HepG2 (cell line): Measurements from ENCODE around the gene ARHGEF37. TPM values are rescaled to one million over a fixed set of nuclear protein-coding genes. Genes with fewer than 3 reads are reported as not detected.

ENCODE experiments used
- AGO1 ChIP-seq: fragments of 200-400 bp; formaldehyde crosslinking; IDR thresholded peaks from 2 replicates; pipeline ENCODE4 v1.6.1; 2017; ENCODE audit warnings: mild to moderate bottlenecking, low read depth, low read length, moderate library complexity; ENCODE audit not compliant: poor library complexity, severe bottlenecking
- EP300 ChIP-seq, 3 experiments: sonication (generic) in 1 of 3; formaldehyde crosslinking in 1 of 3; IDR thresholded peaks; 2 replicates each; pipeline versions ENCODE4 v1.5.1 to v1.6.1; 2011 to 2020; ENCODE audit warnings: low read depth in 2 of 3, low read length in 2 of 3, borderline replicate concordance in 1 of 3, improper control_type of control experiment in 1 of 3, mild to moderate bottlenecking in 1 of 3, missing genetic modification reagents in 1 of 3, moderate library complexity in 1 of 3
- HNRNPUL1 ChIP-seq: fragments of 200-400 bp; formaldehyde crosslinking; IDR thresholded peaks from 2 replicates; pipeline ENCODE4 v1.6.1; 2017; ENCODE audit warnings: low read depth, mild to moderate bottlenecking, low read length, moderate library complexity
- KMT2B ChIP-seq: IDR thresholded peaks from 2 replicates; pipeline ENCODE4 v1.6.1; 2016; ENCODE audit warnings: missing genetic modification reagents, missing compliant biosample characterization
- MXD4 ChIP-seq: IDR thresholded peaks from 2 replicates; pipeline ENCODE4 v1.6.1; 2016; ENCODE audit warnings: mild to moderate bottlenecking, missing biosample characterization, missing genetic modification reagents
- RFX1 ChIP-seq: fragments of 450-650 bp; IDR thresholded peaks from 2 replicates; pipeline ENCODE4 v1.6.1; 2017
- SP2 ChIP-seq: sonication (generic); formaldehyde crosslinking; IDR thresholded peaks from 2 replicates; pipeline ENCODE4 v1.5.1; 2020; ENCODE audit warnings: mild to moderate bottlenecking, missing genetic modification reagents
- TAF1 ChIP-seq: sonication (generic); formaldehyde crosslinking; IDR thresholded peaks from 2 replicates; pipeline ENCODE4 v1.4.0; 2020; ENCODE audit warnings: missing genetic modification reagents
- TCF7L2 ChIP-seq: IDR thresholded peaks from 2 replicates; pipeline ENCODE4 v1.6.1; 2011; ENCODE audit warnings: mild to moderate bottlenecking, low read depth, low read length, moderate library complexity
- ZBTB42 ChIP-seq: sonication (generic); formaldehyde crosslinking; IDR thresholded peaks from 2 replicates; pipeline ENCODE4 v1.5.0; 2020; ENCODE audit warnings: mild to moderate bottlenecking, missing genetic modification reagents
- ZKSCAN8 ChIP-seq: IDR thresholded peaks from 2 replicates; pipeline ENCODE4 v1.6.1; 2016; ENCODE audit warnings: borderline replicate concordance, missing genetic modification reagents, missing compliant biosample characterization
- ZNF143 ChIP-seq: sonication (generic); formaldehyde crosslinking; IDR thresholded peaks from 2 replicates; pipeline ENCODE4 v1.4.0; 2020; ENCODE audit warnings: missing genetic modification reagents
- ZNF317 ChIP-seq: sonication (generic); formaldehyde crosslinking; IDR thresholded peaks from 2 replicates; pipeline ENCODE4 v1.5.0; 2020; ENCODE audit warnings: mild to moderate bottlenecking, missing genetic modification reagents
- ZNF326 ChIP-seq: sonication (generic); formaldehyde crosslinking; IDR thresholded peaks from 2 replicates; pipeline ENCODE4 v1.4.0; 2020; ENCODE audit warnings: missing genetic modification reagents, borderline replicate concordance
- ZNF501 ChIP-seq: sonication (generic); formaldehyde crosslinking; IDR thresholded peaks from 2 replicates; pipeline ENCODE4 v1.5.1; 2020; ENCODE audit warnings: mild to moderate bottlenecking, moderate library complexity, missing genetic modification reagents
- polyA plus RNA-seq, 8 experiments: library from polyadenylated mRNA; depleted of rRNA in 3 of 8; stranded (reverse) in 7 of 8; unstranded in 1 of 8; fragments of >200 nt; fragmentation: Illumina TruSeq in 4 of 8; extraction: Trizol in 4 of 8; gene quantifications; 2 replicates each; pipeline versions ENCODE4 v1.2.1 to v1.2.3, GENCODE V29; 2011 to 2016; ENCODE audit warnings: low read depth in 4 of 8, missing spikeins in 1 of 8, mixed read lengths in 1 of 8; ENCODE audit not compliant: insufficient read depth in 1 of 8
- total RNA-seq, 5 experiments: library from RNA; depleted of rRNA; stranded (reverse); fragments of >200 nt; fragmentation: Illumina TruSeq; extraction: Trizol; gene quantifications; 2 replicates each; pipeline ENCODE4 v1.2.3, GENCODE V29; 2016; ENCODE audit warnings: low read depth in 1 of 5
- TF ChIP-seq, protein P1 (sequence below): sonication (generic); formaldehyde crosslinking; IDR thresholded peaks from 2 replicates; pipeline ENCODE4 v1.5.1; 2020; ENCODE audit warnings: mild to moderate bottlenecking, missing genetic modification reagents, moderate library complexity
- TF ChIP-seq, protein P2 (sequence below): sonication (generic); formaldehyde crosslinking; IDR thresholded peaks from 2 replicates; pipeline ENCODE4 v1.4.0; 2020; ENCODE audit warnings: mild to moderate bottlenecking, missing genetic modification reagents
- TF ChIP-seq, protein P3 (sequence below): sonication (generic); formaldehyde crosslinking; IDR thresholded peaks from 2 replicates; pipeline ENCODE4 v1.5.0; 2020; ENCODE audit warnings: mild to moderate bottlenecking, missing genetic modification reagents, borderline replicate concordance
- TF ChIP-seq, protein P4 (sequence below): IDR thresholded peaks from 2 replicates; pipeline ENCODE4 v1.6.1; 2016; ENCODE audit warnings: control low read depth
- TF ChIP-seq, protein P5 (sequence below): sonication (generic); formaldehyde crosslinking; IDR thresholded peaks from 2 replicates; pipeline ENCODE4 v1.9.0; 2021; ENCODE audit warnings: missing genetic modification reagents, mild to moderate bottlenecking, borderline replicate concordance

Gene ARHGEF37
- total and polyA plus RNA-seq, 2 of the 13 experiments (the other 11 are each of a cell fraction or from before 2014, with no cell fraction given) = 0.18 to 0.27 TPM

DNA sequence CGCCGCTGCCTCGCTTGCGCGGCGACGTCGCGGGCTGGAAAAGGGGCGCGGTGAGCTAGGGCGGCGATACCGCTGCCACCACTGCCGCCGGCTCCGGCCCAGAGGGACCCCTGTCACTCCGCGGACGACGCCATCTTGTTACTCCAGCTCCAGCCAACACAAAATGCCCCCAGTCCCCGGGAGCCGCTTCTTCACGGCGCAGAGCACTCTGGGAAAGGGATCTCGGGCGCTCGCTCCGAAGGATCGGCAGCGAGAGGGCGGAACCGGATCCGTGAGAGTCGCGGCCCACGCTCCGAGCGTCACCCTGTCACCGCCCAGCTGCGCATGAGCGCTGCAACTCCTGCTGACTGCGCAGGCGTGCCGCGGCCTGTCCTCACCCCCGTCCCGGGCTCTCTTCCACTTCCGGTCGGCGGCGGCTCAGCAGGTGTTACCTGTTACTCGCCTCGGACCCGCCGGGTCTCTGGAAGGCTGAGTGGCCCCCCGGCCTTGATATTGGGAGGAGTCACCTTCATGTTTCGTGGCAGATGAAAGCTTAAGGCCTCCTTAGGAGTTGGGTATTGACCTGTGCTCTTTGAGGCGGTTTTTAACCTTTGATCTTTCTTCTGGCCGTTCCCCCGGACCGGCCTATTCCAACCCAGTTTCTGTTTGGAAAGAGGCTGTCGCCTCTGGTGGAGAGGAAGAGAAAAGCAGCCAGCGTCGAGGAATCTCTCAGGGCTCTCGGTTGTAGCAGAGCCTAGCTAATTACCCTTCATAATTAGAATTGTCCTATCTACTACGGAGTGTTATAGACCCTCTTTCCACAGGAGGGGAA lies 29.9 kb upstream of the ARHGEF37 start, which contains the start of gene CSNK1A1 (continued):
- TF ChIP-seq EP300 (IDR thresholded peaks at IDR 0.05; ENCODE audit: low read depth in 2 of 2, low read length in 2 of 2) = peak in 1 of 2 experiments; percentile 58; a peak in 1 of 4 replicates
- TF ChIP-seq EP300 (CRISPR knock-in tag; IDR thresholded peaks at IDR 0.05; ENCODE audit: borderline replicate concordance) = no peak; the same call in none of the 2 replicates
- no peak for TF ChIP-seq ZBTB42 (CRISPR knock-in tag)
- no peak for TF ChIP-seq RFX1
- TF ChIP-seq, protein P1, sequence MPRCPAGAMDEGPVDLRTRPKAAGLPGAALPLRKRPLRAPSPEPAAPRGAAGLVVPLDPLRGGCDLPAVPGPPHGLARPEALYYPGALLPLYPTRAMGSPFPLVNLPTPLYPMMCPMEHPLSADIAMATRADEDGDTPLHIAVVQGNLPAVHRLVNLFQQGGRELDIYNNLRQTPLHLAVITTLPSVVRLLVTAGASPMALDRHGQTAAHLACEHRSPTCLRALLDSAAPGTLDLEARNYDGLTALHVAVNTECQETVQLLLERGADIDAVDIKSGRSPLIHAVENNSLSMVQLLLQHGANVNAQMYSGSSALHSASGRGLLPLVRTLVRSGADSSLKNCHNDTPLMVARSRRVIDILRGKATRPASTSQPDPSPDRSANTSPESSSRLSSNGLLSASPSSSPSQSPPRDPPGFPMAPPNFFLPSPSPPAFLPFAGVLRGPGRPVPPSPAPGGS (CRISPR knock-in tag) = peak; percentile 44; the same call in 1 of the 2 replicates
- TF ChIP-seq ZNF317 (CRISPR knock-in tag) = peak; percentile 89
- TF ChIP-seq, protein P2, sequence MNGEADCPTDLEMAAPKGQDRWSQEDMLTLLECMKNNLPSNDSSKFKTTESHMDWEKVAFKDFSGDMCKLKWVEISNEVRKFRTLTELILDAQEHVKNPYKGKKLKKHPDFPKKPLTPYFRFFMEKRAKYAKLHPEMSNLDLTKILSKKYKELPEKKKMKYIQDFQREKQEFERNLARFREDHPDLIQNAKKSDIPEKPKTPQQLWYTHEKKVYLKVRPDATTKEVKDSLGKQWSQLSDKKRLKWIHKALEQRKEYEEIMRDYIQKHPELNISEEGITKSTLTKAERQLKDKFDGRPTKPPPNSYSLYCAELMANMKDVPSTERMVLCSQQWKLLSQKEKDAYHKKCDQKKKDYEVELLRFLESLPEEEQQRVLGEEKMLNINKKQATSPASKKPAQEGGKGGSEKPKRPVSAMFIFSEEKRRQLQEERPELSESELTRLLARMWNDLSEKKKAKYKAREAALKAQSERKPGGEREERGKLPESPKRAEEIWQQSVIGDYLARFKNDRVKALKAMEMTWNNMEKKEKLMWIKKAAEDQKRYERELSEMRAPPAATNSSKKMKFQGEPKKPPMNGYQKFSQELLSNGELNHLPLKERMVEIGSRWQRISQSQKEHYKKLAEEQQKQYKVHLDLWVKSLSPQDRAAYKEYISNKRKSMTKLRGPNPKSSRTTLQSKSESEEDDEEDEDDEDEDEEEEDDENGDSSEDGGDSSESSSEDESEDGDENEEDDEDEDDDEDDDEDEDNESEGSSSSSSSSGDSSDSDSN (CRISPR knock-in tag) = peak; percentile 75
- peak; percentile 76; the same call in 1 of the 2 replicates for TF ChIP-seq ZKSCAN8 (CRISPR knock-in tag)
- peak; percentile 86 for TF ChIP-seq KMT2B
- no peak for TF ChIP-seq TCF7L2
- no peak for TF ChIP-seq ZNF326
- TF ChIP-seq, protein P3, sequence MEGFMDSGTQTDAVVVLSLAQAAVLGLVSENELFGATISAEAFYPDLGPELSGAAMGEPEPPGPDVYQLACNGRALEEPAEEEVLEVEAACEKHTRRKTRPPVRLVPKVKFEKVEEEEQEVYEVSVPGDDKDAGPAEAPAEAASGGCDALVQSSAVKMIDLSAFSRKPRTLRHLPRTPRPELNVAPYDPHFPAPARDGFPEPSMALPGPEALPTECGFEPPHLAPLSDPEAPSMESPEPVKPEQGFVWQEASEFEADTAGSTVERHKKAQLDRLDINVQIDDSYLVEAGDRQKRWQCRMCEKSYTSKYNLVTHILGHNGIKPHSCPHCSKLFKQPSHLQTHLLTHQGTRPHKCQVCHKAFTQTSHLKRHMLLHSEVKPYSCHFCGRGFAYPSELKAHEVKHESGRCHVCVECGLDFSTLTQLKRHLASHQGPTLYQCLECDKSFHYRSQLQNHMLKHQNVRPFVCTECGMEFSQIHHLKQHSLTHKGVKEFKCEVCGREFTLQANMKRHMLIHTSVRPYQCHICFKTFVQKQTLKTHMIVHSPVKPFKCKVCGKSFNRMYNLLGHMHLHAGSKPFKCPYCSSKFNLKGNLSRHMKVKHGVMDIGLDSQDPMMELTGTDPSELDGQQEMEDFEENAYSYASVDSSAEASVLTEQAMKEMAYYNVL (CRISPR knock-in tag) = peak; percentile 91
- peak; percentile 57 for TF ChIP-seq SP2
- TF ChIP-seq AGO1 = peak; percentile 62
- TF ChIP-seq, protein P4, sequence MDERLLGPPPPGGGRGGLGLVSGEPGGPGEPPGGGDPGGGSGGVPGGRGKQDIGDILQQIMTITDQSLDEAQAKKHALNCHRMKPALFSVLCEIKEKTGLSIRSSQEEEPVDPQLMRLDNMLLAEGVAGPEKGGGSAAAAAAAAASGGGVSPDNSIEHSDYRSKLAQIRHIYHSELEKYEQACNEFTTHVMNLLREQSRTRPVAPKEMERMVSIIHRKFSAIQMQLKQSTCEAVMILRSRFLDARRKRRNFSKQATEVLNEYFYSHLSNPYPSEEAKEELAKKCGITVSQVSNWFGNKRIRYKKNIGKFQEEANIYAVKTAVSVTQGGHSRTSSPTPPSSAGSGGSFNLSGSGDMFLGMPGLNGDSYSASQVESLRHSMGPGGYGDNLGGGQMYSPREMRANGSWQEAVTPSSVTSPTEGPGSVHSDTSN = no peak; the same call in 1 of the 2 replicates
- TF ChIP-seq, protein P5, sequence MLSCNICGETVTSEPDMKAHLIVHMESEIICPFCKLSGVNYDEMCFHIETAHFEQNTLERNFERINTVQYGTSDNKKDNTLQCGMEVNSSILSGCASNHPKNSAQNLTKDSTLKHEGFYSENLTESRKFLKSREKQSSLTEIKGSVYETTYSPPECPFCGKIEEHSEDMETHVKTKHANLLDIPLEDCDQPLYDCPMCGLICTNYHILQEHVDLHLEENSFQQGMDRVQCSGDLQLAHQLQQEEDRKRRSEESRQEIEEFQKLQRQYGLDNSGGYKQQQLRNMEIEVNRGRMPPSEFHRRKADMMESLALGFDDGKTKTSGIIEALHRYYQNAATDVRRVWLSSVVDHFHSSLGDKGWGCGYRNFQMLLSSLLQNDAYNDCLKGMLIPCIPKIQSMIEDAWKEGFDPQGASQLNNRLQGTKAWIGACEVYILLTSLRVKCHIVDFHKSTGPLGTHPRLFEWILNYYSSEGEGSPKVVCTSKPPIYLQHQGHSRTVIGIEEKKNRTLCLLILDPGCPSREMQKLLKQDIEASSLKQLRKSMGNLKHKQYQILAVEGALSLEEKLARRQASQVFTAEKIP (CRISPR knock-in tag) = no peak
- TF ChIP-seq HNRNPUL1 = peak; percentile 60; the same call in 1 of the 2 replicates
- TF ChIP-seq ZNF143 (CRISPR knock-in tag) = peak; percentile 91
- peak; percentile 98 for TF ChIP-seq TAF1 (CRISPR knock-in tag)
- TF ChIP-seq MXD4 (CRISPR knock-in tag) = 0 out of 2 replicates have a peak, but pooled peaks have one; percentile 49
- TF ChIP-seq ZNF501 (CRISPR knock-in tag) = peak; percentile 90
